SK-N-SH (cell line): ENCODE results near the gene PBX2. TPM values are rescaled to one million over a fixed set of nuclear protein-coding genes. Genes with fewer than 3 reads are reported as not detected.

Experiments
- CTCF ChIA-PET: fragments of 300-600, 350-600 bp; formaldehyde crosslinking; extraction: SDS; loops from one replicate; lab custom pipeline; 2021; lab: Yijun Ruan, JAX
- POLR2A ChIA-PET: fragments of 350-600 bp; sonication (Branson Sonifier 250); formaldehyde crosslinking; extraction: SDS; loops from one replicate; lab custom pipeline; 2020; ENCODE audit warnings: antibody characterized with exemption, inconsistent platforms; lab: Yijun Ruan, JAX
- DNase-seq: peaks from one replicate; pipeline ENCODE4 v3.0.0; 2012
- H2AFZ ChIP-seq: fragments of 200-600 bp; sonication (generic); 2 replicates; pipeline ENCODE4 v1.8.1; 2016; ENCODE audit warnings: antibody characterized with exemption, mild to moderate bottlenecking, low read depth
- H3F3A ChIP-seq: fragments of 200-600 bp; sonication (generic); replicated peaks from 2 replicates; pipeline ENCODE3; 2016; ENCODE audit warnings: antibody characterized with exemption, mild to moderate bottlenecking; ENCODE audit not compliant: insufficient read depth
- H3K27ac ChIP-seq, 2 experiments: fragments of 200-500 bp in 1 of 2; fragments of 200-600 bp in 1 of 2; sonication (Bioruptor generic) in 1 of 2; sonication (generic), shearing (Covaris generic) in 1 of 2; 2 replicates each; pipeline versions ENCODE4 v1.5.1 to v1.6.1; 2014 to 2016; ENCODE audit warnings: low read depth in 2 of 2, inconsistent platforms in 1 of 2, low read length in 1 of 2, mild to moderate bottlenecking in 1 of 2, mixed read lengths in 1 of 2
- H3K27me3 ChIP-seq: fragments of 200-600 bp; sonication (generic), shearing (Covaris generic); 2 replicates; pipeline ENCODE4 v1.6.1; 2016; ENCODE audit warnings: mixed run types; ENCODE audit not compliant: insufficient read depth
- H3K36me3 ChIP-seq, 2 experiments: fragments of 200-500 bp in 1 of 2; fragments of 200-600 bp in 1 of 2; sonication (Bioruptor generic) in 1 of 2; sonication (generic) in 1 of 2; replicated peaks in 1 of 2; 2 replicates each; pipeline versions ENCODE3 to v1.5.1; 2014 to 2016; ENCODE audit warnings: low read length in 1 of 2, mild to moderate bottlenecking in 1 of 2; ENCODE audit not compliant: insufficient read depth in 2 of 2, control insufficient read depth in 1 of 2
- H3K4me1 ChIP-seq, 2 experiments: fragments of 200-500 bp in 1 of 2; fragments of 200-600 bp in 1 of 2; sonication (Bioruptor generic) in 1 of 2; sonication (generic), shearing (Covaris generic) in 1 of 2; 2 replicates each; pipeline versions ENCODE4 v1.5.1 to v1.6.1; 2014 to 2016; ENCODE audit warnings: low read depth in 1 of 2, low read length in 1 of 2, mixed run types in 1 of 2; ENCODE audit not compliant: insufficient read depth in 2 of 2, control insufficient read depth in 1 of 2
- H3K4me2 ChIP-seq: fragments of 200-600 bp; sonication (generic), shearing (Covaris generic); 2 replicates; pipeline ENCODE4 v1.6.1; 2017; ENCODE audit warnings: mixed run types
- H3K4me3 ChIP-seq, 2 experiments: fragments of 200-500 bp in 1 of 2; fragments of 200-600 bp in 1 of 2; sonication (Bioruptor generic) in 1 of 2; sonication (generic), shearing (Covaris generic) in 1 of 2; 2 replicates each; pipeline versions ENCODE4 v1.5.1 to v1.8.1; 2014 to 2016; ENCODE audit warnings: low read depth in 2 of 2, inconsistent platforms in 1 of 2, low read length in 1 of 2, mild to moderate bottlenecking in 1 of 2, mixed read lengths in 1 of 2, moderate library complexity in 1 of 2
- H3K79me2 ChIP-seq: fragments of 200-600 bp; sonication (generic); 2 replicates; pipeline ENCODE4 v1.8.1; 2017; ENCODE audit warnings: mild to moderate bottlenecking; ENCODE audit not compliant: insufficient read depth
- H3K9ac ChIP-seq: fragments of 200-600 bp; sonication (generic); 2 replicates; pipeline ENCODE4 v1.6.1; 2017; ENCODE audit warnings: mixed run types
- H3K9me2 ChIP-seq: fragments of 200-600 bp; sonication (generic); 2 replicates; pipeline ENCODE4 v1.6.1; 2017; ENCODE audit warnings: mixed run types
- H3K9me3 ChIP-seq: fragments of 200-600 bp; sonication (generic); 2 replicates; pipeline ENCODE4 v1.6.1; 2017; ENCODE audit warnings: mixed run types, mild to moderate bottlenecking, moderate library complexity
- H4K20me1 ChIP-seq: fragments of 200-600 bp; sonication (generic); 2 replicates; pipeline ENCODE4 v1.6.1; 2017; ENCODE audit warnings: mild to moderate bottlenecking, mixed run types; ENCODE audit not compliant: insufficient read depth
- CHD2 ChIP-seq: fragments of 150-350 bp; IDR thresholded peaks from 2 replicates; pipeline ENCODE4 v1.6.1; 2018; ENCODE audit warnings: low read length; ENCODE audit not compliant: partially characterized antibody
- ELF1 ChIP-seq: IDR thresholded peaks from 2 replicates; pipeline ENCODE4 v1.4.0; 2012
- EZH2phosphoT487 ChIP-seq: fragments of 200-600 bp; sonication (generic); IDR thresholded peaks from 2 replicates; pipeline ENCODE4 v1.6.1; 2017; ENCODE audit warnings: low read depth, mixed run types, mild to moderate bottlenecking, antibody characterized with exemption, moderate library complexity, borderline replicate concordance
- FOSL2 ChIP-seq: IDR thresholded peaks from 2 replicates; pipeline ENCODE4 v1.4.0; 2012; ENCODE audit warnings: low read depth, mild to moderate bottlenecking, moderate library complexity, borderline replicate concordance
- FOXJ3 ChIP-seq: sonication (generic); formaldehyde crosslinking; IDR thresholded peaks from 2 replicates; pipeline ENCODE4 v1.5.1; 2020; ENCODE audit warnings: mild to moderate bottlenecking, missing genetic modification reagents
- FOXM1 ChIP-seq: IDR thresholded peaks from 2 replicates; pipeline ENCODE4 v1.4.0; 2012; ENCODE audit warnings: low read depth, mild to moderate bottlenecking
- GATA2 ChIP-seq: sonication (generic); formaldehyde crosslinking; IDR thresholded peaks from 2 replicates; pipeline ENCODE4 v1.5.0; 2020; ENCODE audit warnings: mild to moderate bottlenecking, missing genetic modification reagents
- JUND ChIP-seq: IDR thresholded peaks from 2 replicates; pipeline ENCODE4 v1.4.0; 2012
- MEF2A ChIP-seq: IDR thresholded peaks from 2 replicates; pipeline ENCODE4 v1.4.0; 2012; ENCODE audit warnings: low read depth, borderline replicate concordance
- MXI1 ChIP-seq: IDR thresholded peaks from 2 replicates; pipeline ENCODE4 v1.6.1; 2012; ENCODE audit warnings: mild to moderate bottlenecking, low read depth, low read length, improper control_type of control experiment
- NFIC ChIP-seq: IDR thresholded peaks from 2 replicates; pipeline ENCODE4 v1.4.0; 2012; ENCODE audit warnings: borderline replicate concordance
- POLR2AphosphoS5 ChIP-seq: IDR thresholded peaks from 2 replicates; pipeline ENCODE4 v1.6.1; 2012; ENCODE audit warnings: low read depth, low read length
- RCOR1 ChIP-seq: fragments of 150-350 bp; IDR thresholded peaks from 2 replicates; pipeline ENCODE4 v1.6.1; 2017; ENCODE audit warnings: antibody characterized with exemption, low read length
- RFX5 ChIP-seq: IDR thresholded peaks from 2 replicates; pipeline ENCODE4 v1.6.1; 2012; ENCODE audit warnings: mild to moderate bottlenecking, improper control_type of control experiment, low read length
- RXRA ChIP-seq: IDR thresholded peaks from 2 replicates; pipeline ENCODE4 v1.4.0; 2012; ENCODE audit warnings: low read depth, mild to moderate bottlenecking, borderline replicate concordance
- TAF1 ChIP-seq: IDR thresholded peaks from 2 replicates; pipeline ENCODE4 v1.6.1; 2012; ENCODE audit warnings: low read depth, mild to moderate bottlenecking, low read length, moderate library complexity, borderline replicate concordance
- TCF12 ChIP-seq: IDR thresholded peaks from 2 replicates; pipeline ENCODE4 v1.4.0; 2012
- YY1 ChIP-seq: IDR thresholded peaks from 2 replicates; pipeline ENCODE4 v1.4.0; 2012; ENCODE audit warnings: low read depth, mild to moderate bottlenecking
- WGBS: methylation state at CpG from one replicate; pipeline ENCODE4 v1.1.6; 2017; ENCODE audit warnings: low lambda C conversion rate; 5-methylcytosine and 5-hydroxymethylcytosine counted together
- polyA plus RNA-seq, 3 experiments: library from polyadenylated mRNA; depleted of rRNA; stranded (reverse); fragments of >200 nt; gene quantifications; 2 replicates each; pipeline ENCODE4 v1.2.3, GENCODE V29; 2012
- TF ChIP-seq, protein P1 (sequence below): fragments of 200-600 bp; sonication (generic); IDR thresholded peaks from 2 replicates; pipeline ENCODE4 v1.6.1; 2017; ENCODE audit warnings: antibody characterized with exemption, mild to moderate bottlenecking, moderate library complexity
- TF ChIP-seq, protein P2 (sequence below): fragments of 150-350 bp; IDR thresholded peaks from 2 replicates; pipeline ENCODE4 v1.6.1; 2017; ENCODE audit warnings: antibody characterized with exemption, low read length, low read depth, borderline replicate concordance
- TF ChIP-seq, protein P3 (sequence below): IDR thresholded peaks from 2 replicates; pipeline ENCODE4 v1.4.0; 2012; ENCODE audit warnings: low read depth, borderline replicate concordance
- TF ChIP-seq, protein P4 (sequence below): IDR thresholded peaks from 2 replicates; pipeline ENCODE4 v1.4.0; 2012; ENCODE audit warnings: low read depth
- TF ChIP-seq, protein P5 (sequence below): IDR thresholded peaks from 2 replicates; pipeline ENCODE4; 2012

Gene PBX2
- polyA plus RNA-seq, 1 of the 3 experiments (the other 2 are of a cell fraction) = 74.5 TPM

DNA sequence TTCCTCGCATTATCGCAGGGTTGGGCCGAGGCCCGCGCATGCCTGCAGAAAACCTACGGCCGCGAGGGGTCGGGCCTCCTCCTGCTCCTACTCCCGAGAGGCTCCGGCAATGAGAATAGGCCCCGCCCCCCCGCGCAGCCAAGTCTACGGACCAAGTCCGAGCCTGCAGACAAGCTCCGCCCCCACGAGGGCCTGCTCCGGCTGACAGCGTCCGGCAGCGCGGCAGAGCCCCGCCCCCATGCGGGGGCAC, 5.6 kb upstream of the PBX2 start (continued):
- TF ChIP-seq, protein P1, sequence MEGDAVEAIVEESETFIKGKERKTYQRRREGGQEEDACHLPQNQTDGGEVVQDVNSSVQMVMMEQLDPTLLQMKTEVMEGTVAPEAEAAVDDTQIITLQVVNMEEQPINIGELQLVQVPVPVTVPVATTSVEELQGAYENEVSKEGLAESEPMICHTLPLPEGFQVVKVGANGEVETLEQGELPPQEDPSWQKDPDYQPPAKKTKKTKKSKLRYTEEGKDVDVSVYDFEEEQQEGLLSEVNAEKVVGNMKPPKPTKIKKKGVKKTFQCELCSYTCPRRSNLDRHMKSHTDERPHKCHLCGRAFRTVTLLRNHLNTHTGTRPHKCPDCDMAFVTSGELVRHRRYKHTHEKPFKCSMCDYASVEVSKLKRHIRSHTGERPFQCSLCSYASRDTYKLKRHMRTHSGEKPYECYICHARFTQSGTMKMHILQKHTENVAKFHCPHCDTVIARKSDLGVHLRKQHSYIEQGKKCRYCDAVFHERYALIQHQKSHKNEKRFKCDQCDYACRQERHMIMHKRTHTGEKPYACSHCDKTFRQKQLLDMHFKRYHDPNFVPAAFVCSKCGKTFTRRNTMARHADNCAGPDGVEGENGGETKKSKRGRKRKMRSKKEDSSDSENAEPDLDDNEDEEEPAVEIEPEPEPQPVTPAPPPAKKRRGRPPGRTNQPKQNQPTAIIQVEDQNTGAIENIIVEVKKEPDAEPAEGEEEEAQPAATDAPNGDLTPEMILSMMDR = no peak; the same call in 1 of the 2 replicates
- TF ChIP-seq NFIC (no peak), EZH2phosphoT487 (no peak)
- TF ChIP-seq, protein P2, sequence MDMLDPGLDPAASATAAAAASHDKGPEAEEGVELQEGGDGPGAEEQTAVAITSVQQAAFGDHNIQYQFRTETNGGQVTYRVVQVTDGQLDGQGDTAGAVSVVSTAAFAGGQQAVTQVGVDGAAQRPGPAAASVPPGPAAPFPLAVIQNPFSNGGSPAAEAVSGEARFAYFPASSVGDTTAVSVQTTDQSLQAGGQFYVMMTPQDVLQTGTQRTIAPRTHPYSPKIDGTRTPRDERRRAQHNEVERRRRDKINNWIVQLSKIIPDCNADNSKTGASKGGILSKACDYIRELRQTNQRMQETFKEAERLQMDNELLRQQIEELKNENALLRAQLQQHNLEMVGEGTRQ = no peak

DNA sequence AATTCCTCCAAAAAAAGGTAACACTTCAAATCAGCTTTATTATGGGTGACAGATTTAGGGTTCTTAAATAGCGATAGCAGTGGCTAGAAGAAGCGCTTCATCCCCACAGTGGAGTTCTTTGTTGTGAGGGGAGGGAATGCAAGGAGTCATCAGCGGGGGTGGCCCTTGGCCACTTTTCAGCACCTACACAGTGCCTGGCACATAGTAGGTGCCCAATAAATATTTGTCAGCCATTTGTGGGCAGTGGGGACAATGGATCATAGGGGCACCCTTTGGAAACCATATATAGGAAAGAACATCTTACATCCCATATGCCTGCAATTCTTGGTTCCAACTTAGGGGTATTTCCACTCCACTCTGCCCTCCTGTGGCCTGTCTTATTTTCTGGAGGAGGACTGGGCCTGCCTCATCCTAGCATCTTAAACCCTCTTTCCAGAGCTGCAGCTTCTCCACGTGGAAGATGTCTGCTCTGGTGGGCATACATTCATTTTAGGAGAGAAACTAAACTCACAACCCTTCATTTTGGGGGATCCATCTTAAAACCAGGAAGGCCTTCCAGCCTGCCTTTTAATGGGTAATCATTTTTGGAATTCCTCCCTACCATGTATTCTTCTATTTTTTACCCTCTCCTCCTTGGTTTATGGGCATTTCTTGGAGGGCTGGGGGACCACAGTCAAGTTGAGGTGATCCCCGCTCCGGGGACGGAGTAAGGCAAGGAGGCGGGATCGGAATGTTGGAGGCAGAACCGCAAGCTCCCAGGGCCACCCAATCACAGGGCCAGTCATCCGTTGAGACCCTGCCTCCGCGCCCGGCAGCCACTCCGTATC, 5.0 kb upstream of the PBX2 start:
- peak; percentile 45 for DNase-seq
- H2AFZ ChIP-seq = peak overlapping the region; percentile 47; the same call in 1 of the 2 replicates
- TF ChIP-seq TCF12 = no peak
- TF ChIP-seq FOSL2 = no peak
- no peak for TF ChIP-seq ELF1
- TF ChIP-seq, protein P3, sequence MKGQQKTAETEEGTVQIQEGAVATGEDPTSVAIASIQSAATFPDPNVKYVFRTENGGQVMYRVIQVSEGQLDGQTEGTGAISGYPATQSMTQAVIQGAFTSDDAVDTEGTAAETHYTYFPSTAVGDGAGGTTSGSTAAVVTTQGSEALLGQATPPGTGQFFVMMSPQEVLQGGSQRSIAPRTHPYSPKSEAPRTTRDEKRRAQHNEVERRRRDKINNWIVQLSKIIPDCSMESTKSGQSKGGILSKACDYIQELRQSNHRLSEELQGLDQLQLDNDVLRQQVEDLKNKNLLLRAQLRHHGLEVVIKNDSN = no peak
- TF ChIP-seq RFX5 = no peak
- TF ChIP-seq, protein P4, sequence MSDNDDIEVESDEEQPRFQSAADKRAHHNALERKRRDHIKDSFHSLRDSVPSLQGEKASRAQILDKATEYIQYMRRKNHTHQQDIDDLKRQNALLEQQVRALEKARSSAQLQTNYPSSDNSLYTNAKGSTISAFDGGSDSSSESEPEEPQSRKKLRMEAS = 0 out of 2 replicates have a peak, but pooled peaks have one; percentile 6
- no peak for TF ChIP-seq RXRA
- TF ChIP-seq RCOR1 = no peak
- TF ChIP-seq, protein P2 = no peak
- peak; percentile 95 for TF ChIP-seq POLR2AphosphoS5
- no peak for TF ChIP-seq JUND
- 0 out of 2 replicates have a peak, but pooled peaks have one; percentile 17 for TF ChIP-seq YY1
- no peak for TF ChIP-seq FOXJ3 (CRISPR knock-in tag)
- peak; percentile 58 for TF ChIP-seq TAF1
- TF ChIP-seq GATA2 (CRISPR knock-in tag) = no peak
- TF ChIP-seq, protein P5, sequence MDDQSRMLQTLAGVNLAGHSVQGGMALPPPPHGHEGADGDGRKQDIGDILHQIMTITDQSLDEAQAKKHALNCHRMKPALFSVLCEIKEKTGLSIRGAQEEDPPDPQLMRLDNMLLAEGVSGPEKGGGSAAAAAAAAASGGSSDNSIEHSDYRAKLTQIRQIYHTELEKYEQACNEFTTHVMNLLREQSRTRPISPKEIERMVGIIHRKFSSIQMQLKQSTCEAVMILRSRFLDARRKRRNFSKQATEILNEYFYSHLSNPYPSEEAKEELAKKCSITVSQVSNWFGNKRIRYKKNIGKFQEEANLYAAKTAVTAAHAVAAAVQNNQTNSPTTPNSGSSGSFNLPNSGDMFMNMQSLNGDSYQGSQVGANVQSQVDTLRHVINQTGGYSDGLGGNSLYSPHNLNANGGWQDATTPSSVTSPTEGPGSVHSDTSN = no peak
- no peak for TF ChIP-seq FOXM1
- no peak for TF ChIP-seq MEF2A
- no peak for TF ChIP-seq MXI1
- no peak for TF ChIP-seq CHD2
- TF ChIP-seq, protein P1 = peak; percentile 70

More for the DNA sequence above, 5.0 kb upstream of the PBX2 start:
- H3K9me2 ChIP-seq = no peaks in the 10 kb centered on the region
- ChIA-PET POLR2A (interaction anchor here (0.5 to 2.2 kb wide), 11 partner anchors 10 to 1013 kb away, joined by 3 to 16 read pairs (median 4); partner anchors contain the start of genes ATF6B, DDX39B, DXO and FKBPL), CTCF (interaction anchor here (0.7 to 2.3 kb wide), 13 partner anchors 13 to 644 kb away, joined by 3 to 17 read pairs (median 5); partner anchors contain the start of genes AGPAT1, ATF6B, EGFL8 and FKBPL)
- H3F3A ChIP-seq = peaks cover 15% of the 10 kb centered on the region
- peak overlapping the region; percentile 82 for H3K9ac ChIP-seq
- H3K4me2 ChIP-seq = peak overlapping the region; percentile 88
- 16% methylated on average over 15 of the region's 15 CpGs for WGBS
- H3K36me3 ChIP-seq = no peaks in the 10 kb centered on the region
- H3K27me3 ChIP-seq = no peaks in the 10 kb centered on the region
- H3K79me2 ChIP-seq = no peaks in the 10 kb centered on the region
- H4K20me1 ChIP-seq = no peaks in the 10 kb centered on the region
- H3K4me3 ChIP-seq = peak overlapping the region; percentile 50 to 64
- peak overlapping the region; percentile 93 to 100 for H3K27ac ChIP-seq
- H3K9me3 ChIP-seq = no peaks in the 10 kb centered on the region
- peaks cover 6 to 26% of the 10 kb centered on the region in 2 experiments; a peak in 1 of 4 replicates for H3K4me1 ChIP-seq
